DMS79 treated with DMSO at 0.1 percent for 48 hours (cell line): ENCODE measurements around the gene CISD3.

Experiments used
- DNase-seq: peaks from one replicate; lab custom pipeline; 2025; lab: John Stamatoyannopoulos, UW

Gene CISD3

GRCh38 chr17:38779965-38780752, 50.0 kb downstream of the CISD3 start:
- no peak for DNase-seq

GRCh38 chr17:38783227-38783626, 53.1 kb downstream of the CISD3 start:
- no peak for DNase-seq
